ENCODE results near the gene NLN. TPM values are rescaled to one million over a fixed set of nuclear protein-coding genes. Genes with fewer than 3 reads are reported as not detected.

The NLN gene
- total RNA-seq, 1 donor from 2014 or later, result 45.8 TPM

- Mint-ChIP-seq H3K36me3 (ENCODE audit: low read depth, unreplicated experiment) (peaks cover 13% of the 10 kb centered on the region), H3K9me3 (ENCODE audit: unreplicated experiment) (no peaks in the 10 kb centered on the region), H3K4me1 (ENCODE audit: unreplicated experiment) (peaks cover 5% of the 10 kb centered on the region), H3K27me3 (ENCODE audit: unreplicated experiment) (peaks cover 3% of the 10 kb centered on the region), H3K27ac (ENCODE audit: unreplicated experiment) (no peak overlapping the region), H3K4me3 (ENCODE audit: unreplicated experiment) (no peak overlapping the region)
- no peak for TF ChIP-seq CTCF (IDR thresholded peaks at IDR 0.05; ENCODE audit: unreplicated experiment)
- DNase-seq (ENCODE audit: low spot score), result no peak
These were observed 28.9 kb downstream of the NLN start for GRCh38 chr5:65750938-65751337.

GRCh38 chr5:65753189-65753588, 31.2 kb downstream of the NLN start:
- H3K9me3 Mint-ChIP-seq (ENCODE audit: unreplicated experiment), result no peaks in the 10 kb centered on the region
- no peak for DNase-seq (ENCODE audit: low spot score)
- peaks cover 5% of the 10 kb centered on the region for H3K36me3 Mint-ChIP-seq (ENCODE audit: low read depth, unreplicated experiment)
- TF ChIP-seq CTCF (IDR thresholded peaks at IDR 0.05; ENCODE audit: unreplicated experiment), result no peak
- no peak overlapping the region for H3K4me3 Mint-ChIP-seq (ENCODE audit: unreplicated experiment)
- H3K4me1 Mint-ChIP-seq (ENCODE audit: unreplicated experiment), result no peaks in the 10 kb centered on the region
- H3K27ac Mint-ChIP-seq (ENCODE audit: unreplicated experiment), result no peak overlapping the region
- no peaks in the 10 kb centered on the region for H3K27me3 Mint-ChIP-seq (ENCODE audit: unreplicated experiment)

GRCh38 chr5:65758546-65759144, 36.6 kb downstream of the NLN start:
- H3K4me1 Mint-ChIP-seq (ENCODE audit: unreplicated experiment), result peaks cover 3% of the 10 kb centered on the region
- no peaks in the 10 kb centered on the region for H3K9me3 Mint-ChIP-seq (ENCODE audit: unreplicated experiment)
- H3K27me3 Mint-ChIP-seq (ENCODE audit: unreplicated experiment), result no peaks in the 10 kb centered on the region
- no peak overlapping the region for H3K4me3 Mint-ChIP-seq (ENCODE audit: unreplicated experiment)
- no peaks in the 10 kb centered on the region for H3K36me3 Mint-ChIP-seq (ENCODE audit: low read depth, unreplicated experiment)
- no peak overlapping the region for H3K27ac Mint-ChIP-seq (ENCODE audit: unreplicated experiment)
- no peak for DNase-seq (ENCODE audit: low spot score)
- TF ChIP-seq CTCF (IDR thresholded peaks at IDR 0.05; ENCODE audit: unreplicated experiment), result no peak

- H3K27me3 Mint-ChIP-seq (ENCODE audit: unreplicated experiment), result no peaks in the 10 kb centered on the region
- no peak for TF ChIP-seq CTCF (IDR thresholded peaks at IDR 0.05; ENCODE audit: unreplicated experiment)
These were observed 38.7 kb downstream of the NLN start for GRCh38 chr5:65760504-65761275.

GRCh38 chr5:65762234-65762633, 40.2 kb downstream of the NLN start:
- peaks cover 13% of the 10 kb centered on the region for H3K36me3 Mint-ChIP-seq (ENCODE audit: low read depth, unreplicated experiment)
- H3K27me3 Mint-ChIP-seq (ENCODE audit: unreplicated experiment), result no peaks in the 10 kb centered on the region
- no peak for DNase-seq (ENCODE audit: low spot score)
- H3K4me1 Mint-ChIP-seq (ENCODE audit: unreplicated experiment), result peaks cover 3% of the 10 kb centered on the region
- H3K9me3 Mint-ChIP-seq (ENCODE audit: unreplicated experiment), result no peaks in the 10 kb centered on the region
- H3K27ac Mint-ChIP-seq (ENCODE audit: unreplicated experiment), result no peak overlapping the region
- TF ChIP-seq CTCF (IDR thresholded peaks at IDR 0.05; ENCODE audit: unreplicated experiment), result no peak
- H3K4me3 Mint-ChIP-seq (ENCODE audit: unreplicated experiment), result no peak overlapping the region

More at GRCh38 chr5:65760504-65761275, 38.7 kb downstream of the NLN start:
- H3K36me3 Mint-ChIP-seq (ENCODE audit: low read depth, unreplicated experiment), result no peaks in the 10 kb centered on the region
- no peaks in the 10 kb centered on the region for H3K9me3 Mint-ChIP-seq (ENCODE audit: unreplicated experiment)
- peaks cover 3% of the 10 kb centered on the region for H3K4me1 Mint-ChIP-seq (ENCODE audit: unreplicated experiment)
- DNase-seq (ENCODE audit: low spot score), result no peak
- no peak overlapping the region for H3K4me3 Mint-ChIP-seq (ENCODE audit: unreplicated experiment)
- H3K27ac Mint-ChIP-seq (ENCODE audit: unreplicated experiment), result peak overlapping the region; percentile 0

Measured in endothelial cell (in vitro differentiated cells).